H1 (cell line): ENCODE results near the gene CYTH1. TPM values are rescaled to one million over a fixed set of nuclear protein-coding genes. Genes with fewer than 3 reads are reported as not detected.

Experiments used
- CTCF ChIA-PET: fragments of 300-600 bp; sonication (Branson Sonifier 250); formaldehyde crosslinking; loops from one replicate; lab custom pipeline; 2021; ENCODE audit not compliant: partially characterized antibody; lab: Charles Lee
- POLR2A ChIA-PET: fragments of 300-600 bp; sonication (Branson Sonifier 250); formaldehyde crosslinking; loops from one replicate; lab custom pipeline; 2021; ENCODE audit warnings: inconsistent platforms; ENCODE audit not compliant: partially characterized antibody; lab: Charles Lee
- DNase-seq, 2 experiments: peaks; one replicate each; pipeline versions ENCODE4 v3.0.0 to v3.0.0-alpha.2; 2010 to 2022; ENCODE audit warnings: low spot score in 2 of 2, low read depth in 1 of 2, mixed read lengths in 1 of 2
- FAIRE-seq: peaks from 2 replicates; lab custom pipeline; 2011; peaks lifted over from hg19 to GRCh38; lab: Jason Lieb, UNC
- H2AFZ ChIP-seq: 2 replicates; pipeline ENCODE4 v1.8.1; 2012; ENCODE audit warnings: low read length, inconsistent platforms
- H2AK5ac ChIP-seq: 2 replicates; pipeline ENCODE4 v1.6.1; 2013; ENCODE audit warnings: low read depth, low read length
- H2BK120ac ChIP-seq: replicated peaks from 2 replicates; pipeline ENCODE3; 2013; ENCODE audit warnings: low read depth, low read length, inconsistent platforms
- H2BK12ac ChIP-seq: 2 replicates; pipeline ENCODE4 v1.6.1; 2013; ENCODE audit warnings: low read depth, low read length
- H2BK15ac ChIP-seq: 2 replicates; pipeline ENCODE4 v1.6.1; 2013; ENCODE audit warnings: low read length
- H2BK20ac ChIP-seq: 2 replicates; pipeline ENCODE4 v1.6.1; 2013; ENCODE audit warnings: low read length
- H2BK5ac ChIP-seq: 2 replicates; pipeline ENCODE4 v1.6.1; 2013; ENCODE audit warnings: low read depth, low read length
- H3K14ac ChIP-seq: 2 replicates; pipeline ENCODE4 v1.6.1; 2013; ENCODE audit warnings: inconsistent platforms; ENCODE audit not compliant: insufficient read length
- H3K18ac ChIP-seq: 2 replicates; pipeline ENCODE4 v1.6.1; 2013; ENCODE audit warnings: low read length; ENCODE audit errors: extremely low read depth
- H3K23ac ChIP-seq: 2 replicates; pipeline ENCODE4 v1.6.1; 2013; ENCODE audit warnings: inconsistent platforms; ENCODE audit not compliant: insufficient read length
- H3K23me2 ChIP-seq: 2 replicates; pipeline ENCODE4 v1.6.1; 2013; ENCODE audit warnings: low read depth, low read length
- H3K27ac ChIP-seq: 2 replicates; pipeline ENCODE4 v1.6.1; 2011; ENCODE audit warnings: low read depth, low read length, inconsistent platforms
- H3K27me3 ChIP-seq, 4 experiments: replicated peaks in 1 of 4; 1 replicate in 1 of 4; 2 replicates in 3 of 4; pipeline versions ENCODE4 v1.6.1 to v1.8.1; 2011 to 2013; ENCODE audit warnings: low read length in 3 of 4, mild to moderate bottlenecking in 3 of 4, inconsistent platforms in 2 of 4, mixed read lengths in 2 of 4, moderate library complexity in 1 of 4; ENCODE audit not compliant: control insufficient read depth in 3 of 4, insufficient read depth in 3 of 4; ENCODE audit errors: extremely low read depth in 1 of 4
- H3K36me3 ChIP-seq, 4 experiments: 2 replicates each; pipeline versions ENCODE4 v1.6.1 to v1.8.1; 2011 to 2013; ENCODE audit warnings: mild to moderate bottlenecking in 4 of 4, low read length in 3 of 4, moderate library complexity in 2 of 4, control low read depth in 1 of 4, inconsistent platforms in 1 of 4; ENCODE audit not compliant: insufficient read depth in 4 of 4, control insufficient read depth in 2 of 4
- H3K4ac ChIP-seq: replicated peaks from 2 replicates; pipeline ENCODE3; 2013; ENCODE audit warnings: low read length, low read depth, mixed read lengths, inconsistent platforms; ENCODE audit not compliant: insufficient read length
- H3K4me1 ChIP-seq, 4 experiments: replicated peaks in 1 of 4; 1 replicate in 1 of 4; 2 replicates in 3 of 4; pipeline versions ENCODE4 v1.6.1 to v1.8.1; 2011 to 2013; ENCODE audit warnings: low read length in 3 of 4, inconsistent platforms in 2 of 4, mixed read lengths in 1 of 4; ENCODE audit not compliant: insufficient read depth in 4 of 4, control insufficient read depth in 3 of 4
- H3K4me2 ChIP-seq, 2 experiments: 2 replicates each; pipeline versions ENCODE4 v1.6.1 to v1.8.1; 2011 to 2013; ENCODE audit warnings: low read depth in 2 of 2, low read length in 2 of 2, control low read depth in 1 of 2, inconsistent platforms in 1 of 2, mild to moderate bottlenecking in 1 of 2; ENCODE audit not compliant: insufficient read depth in 1 of 2
- H3K4me3 ChIP-seq, 4 experiments: fragments of 200-600, 300-600 bp in 1 of 4; sonication (generic), shearing (Covaris generic), sonication (Bioruptor Twin) in 1 of 4; 2 replicates each; pipeline versions ENCODE4 v1.5.1 to v1.8.1; 2011 to 2016; ENCODE audit warnings: low read length in 4 of 4, low read depth in 3 of 4, control low read depth in 2 of 4, inconsistent platforms in 2 of 4, mild to moderate bottlenecking in 2 of 4, mixed read lengths in 1 of 4, moderate library complexity in 1 of 4; ENCODE audit not compliant: insufficient read depth in 2 of 4; ENCODE audit errors: extremely low read depth in 1 of 4
- H3K56ac ChIP-seq: replicated peaks from 2 replicates; pipeline ENCODE3; 2013; ENCODE audit warnings: low read depth, mild to moderate bottlenecking, mixed read lengths, low read length, inconsistent platforms; ENCODE audit not compliant: insufficient read length
- H3K79me1 ChIP-seq: 2 replicates; pipeline ENCODE4 v1.6.1; 2013; ENCODE audit warnings: low read depth, low read length, control low read depth
- H3K79me2 ChIP-seq, 2 experiments: 2 replicates each; pipeline versions ENCODE4 v1.6.1 to v1.8.1; 2012 to 2013; ENCODE audit warnings: low read length in 2 of 2, mild to moderate bottlenecking in 2 of 2, inconsistent platforms in 1 of 2; ENCODE audit not compliant: insufficient read depth in 2 of 2, control insufficient read depth in 1 of 2
- H3K9ac ChIP-seq, 4 experiments: replicated peaks in 1 of 4; 1 replicate in 1 of 4; 2 replicates in 3 of 4; pipeline versions ENCODE4 v1.6.1 to v1.8.1; 2011 to 2013; ENCODE audit warnings: low read depth in 3 of 4, low read length in 3 of 4, control low read depth in 2 of 4, mild to moderate bottlenecking in 2 of 4, moderate library complexity in 2 of 4, inconsistent platforms in 1 of 4; ENCODE audit errors: extremely low read depth in 1 of 4
- H3K9me3 ChIP-seq, 2 experiments: 2 replicates each; pipeline versions ENCODE4 v1.6.1 to v1.8.1; 2012 to 2013; ENCODE audit warnings: mild to moderate bottlenecking in 2 of 2, moderate library complexity in 2 of 2, control low read depth in 1 of 2, inconsistent platforms in 1 of 2, low read depth in 1 of 2, low read length in 1 of 2, mixed read lengths in 1 of 2; ENCODE audit not compliant: insufficient read depth in 2 of 2
- H4K20me1 ChIP-seq, 2 experiments: replicated peaks in 1 of 2; 2 replicates each; pipeline versions ENCODE3 to v1.8.1; 2011 to 2013; ENCODE audit warnings: inconsistent platforms in 2 of 2, low read length in 2 of 2, mild to moderate bottlenecking in 1 of 2; ENCODE audit not compliant: insufficient read depth in 2 of 2, control insufficient read depth in 1 of 2
- H4K5ac ChIP-seq: 2 replicates; pipeline ENCODE4 v1.6.1; 2013; ENCODE audit warnings: low read length, low read depth, mixed read lengths, inconsistent platforms; ENCODE audit not compliant: insufficient read length
- H4K8ac ChIP-seq: 2 replicates; pipeline ENCODE4 v1.8.0; 2013; ENCODE audit warnings: mild to moderate bottlenecking, moderate library complexity, low read length, inconsistent platforms; ENCODE audit not compliant: insufficient read depth; ENCODE audit errors: extremely low read depth
- H4K91ac ChIP-seq: replicated peaks from 2 replicates; pipeline ENCODE3; 2013; ENCODE audit warnings: low read length, mixed read lengths, inconsistent platforms; ENCODE audit not compliant: insufficient read length
- ASH2L ChIP-seq: fragments of 200-600, 300-600 bp; sonication (generic); IDR thresholded peaks from one replicate; pipeline ENCODE4 v1.7.1; 2017; ENCODE audit warnings: low read length
- ATF3 ChIP-seq: IDR thresholded peaks from 2 replicates; pipeline ENCODE4 v1.6.1; 2011; ENCODE audit warnings: low read depth, mild to moderate bottlenecking, low read length; ENCODE audit not compliant: insufficient read depth
- CREB1 ChIP-seq: IDR thresholded peaks from 2 replicates; pipeline ENCODE4 v1.6.1; 2012; ENCODE audit warnings: inconsistent platforms
- NRF1 ChIP-seq: IDR thresholded peaks from 2 replicates; pipeline ENCODE4 v1.6.1; 2011; ENCODE audit warnings: mild to moderate bottlenecking, low read depth, low read length, improper control_type of control experiment
- PHF8 ChIP-seq: fragments of 200-600 bp; sonication (generic); conservative IDR thresholded peaks from 2 replicates; pipeline ENCODE4 v1.7.1; 2012; ENCODE audit warnings: low read depth, mild to moderate bottlenecking, inconsistent platforms, low read length, moderate library complexity
- SAP30 ChIP-seq: fragments of 300-600 bp; sonication (generic); IDR thresholded peaks from 2 replicates; pipeline ENCODE4 v1.7.1; 2012; ENCODE audit warnings: low read length, moderate library complexity, mild to moderate bottlenecking, inconsistent platforms; ENCODE audit not compliant: insufficient read depth, insufficient replicate concordance
- ZNF274 ChIP-seq: IDR thresholded peaks from 2 replicates; pipeline ENCODE4 v1.7.0; 2012; ENCODE audit warnings: low read length, borderline replicate concordance; ENCODE audit errors: extremely low read depth
- WGBS, 2 experiments: shearing (Covaris generic) in 1 of 2; methylation state at CpG; one replicate each; pipeline versions ENCODE4 v1.1.6 to v1.1.7; 2013 to 2015; ENCODE audit warnings: low lambda C conversion rate in 2 of 2, mixed read lengths in 2 of 2, inconsistent platforms in 1 of 2, low coverage in 1 of 2, missing lambda C conversion rate in 1 of 2; ENCODE audit not compliant: insufficient replicate concordance in 2 of 2, insufficient coverage in 1 of 2, insufficient read length in 1 of 2; ENCODE audit errors: extremely low coverage in 1 of 2, missing lambda C conversion rate in 1 of 2; 5-methylcytosine and 5-hydroxymethylcytosine counted together
- polyA plus RNA-seq, 7 experiments: library from polyadenylated mRNA; depleted of rRNA in 3 of 7; stranded (reverse) in 5 of 7; unstranded in 2 of 7; fragments of >200 nt in 5 of 7; fragments of 200-250 nt in 2 of 7; gene quantifications; 1 replicate in 5 of 7; 2 replicates in 1 of 7; 4 replicates in 1 of 7; pipeline versions ENCODE4 v1.2.1 to v1.2.3, GENCODE V29; 2011 to 2013; ENCODE audit warnings: missing spikeins in 2 of 7, mixed read lengths in 2 of 7
- total RNA-seq: library from RNA; stranded (reverse); fragmentation: NEBNext Ultra II Directional; extraction: Animal tissue kit (Norgen Biotek cat#: 25700); gene quantifications from 2 replicates; pipeline ENCODE4 v1.2.1, GENCODE V29; 2021

The CYTH1 gene
- total and polyA plus RNA-seq, 2 of the 8 experiments (the other 6 are each of a cell fraction or from before 2014, with no cell fraction given), result 12.8 to 14.8 TPM

GRCh38 chr17:78653382-78653781 is 128.7 kb downstream of the CYTH1 start:
- no peak overlapping the region for H2BK20ac ChIP-seq
- FAIRE-seq, result no peak
- no peak overlapping the region for H2BK15ac ChIP-seq
- no peak overlapping the region for H2AK5ac ChIP-seq
- H3K27ac ChIP-seq, result no peak overlapping the region
- CTCF ChIA-PET, result interaction anchor here (0.6 to 2.4 kb wide), 9 partner anchors 8 to 156 kb away, joined by 3 to 10 read pairs (median 3); no protein-coding TSS in a partner anchor
- H3K36me3 ChIP-seq, result no peaks in the 10 kb centered on the region
- H3K23me2 ChIP-seq, result peaks cover 2% of the 10 kb centered on the region; the same call in 1 of the 2 replicates
- peaks cover 0 to 2% of the 10 kb centered on the region in 2 experiments for H4K20me1 ChIP-seq
- H3K4me1 ChIP-seq, result no peaks in the 10 kb centered on the region
- H3K79me2 ChIP-seq, result no peaks in the 10 kb centered on the region
- H4K91ac ChIP-seq, result no peak overlapping the region
- DNase-seq, result no peak
- no peak overlapping the region for H3K4me3 ChIP-seq
- H3K4ac ChIP-seq, result no peak overlapping the region
- H3K56ac ChIP-seq, result no peak overlapping the region
- TF ChIP-seq ZNF274 (no peak), NRF1 (no peak), ASH2L (no peak), SAP30 (no peak), PHF8 (no peak), ATF3 (no peak), CREB1 (no peak)
- H3K79me1 ChIP-seq, result no peaks in the 10 kb centered on the region; the same call in 1 of the 2 replicates
- no peak overlapping the region for H3K14ac ChIP-seq
- POLR2A ChIA-PET, result no interaction called here
- no peak overlapping the region for H4K8ac ChIP-seq
- H3K23ac ChIP-seq, result no peak overlapping the region
- no peak overlapping the region for H3K18ac ChIP-seq
- WGBS, 2 experiments, result 85% methylated on average over 5 of the region's 5 CpGs; no CpG with 5 or more reads in 1 of the 2 experiments
- no peak overlapping the region; the same call in 1 of the 2 replicates for H2BK5ac ChIP-seq
- H2BK12ac ChIP-seq, result no peak overlapping the region
- no peak overlapping the region for H2AFZ ChIP-seq
- H4K5ac ChIP-seq, result no peak overlapping the region
- H3K4me2 ChIP-seq, result no peak overlapping the region
- no peak overlapping the region for H2BK120ac ChIP-seq
- H3K9me3 ChIP-seq, result no peaks in the 10 kb centered on the region
- H3K9ac ChIP-seq, result no peak overlapping the region
- H3K27me3 ChIP-seq, result no peaks in the 10 kb centered on the region
